HCT116 (cell line): ENCODE measurements around the gene R3HDML. TPM values are rescaled to one million over a fixed set of nuclear protein-coding genes. Genes with fewer than 3 reads are reported as not detected.

Experiments
- ATAC-seq: fragments of 200-7000 bp; cut with Tn5 transposase; 2 replicates; pipeline ENCODE4 v1.9.1; 2020; ENCODE audit warnings: mild to moderate bottlenecking, moderate library complexity
- BruUV-seq: library from RNA; stranded (reverse); fragments of 400-500 nt; replicated peaks from 2 replicates; lab custom pipeline; 2021; lab: Mats Ljungman, UMichigan
- CTCF ChIA-PET: fragments of 300-600 bp; sonication (Branson Sonifier 250); formaldehyde crosslinking; loops from one replicate; lab custom pipeline; 2021; ENCODE audit warnings: antibody characterized with exemption; lab: Charles Lee
- POLR2A ChIA-PET: fragments of 300-600, 350-600 bp; sonication (Branson Sonifier 250); formaldehyde crosslinking; loops from one replicate; lab custom pipeline; 2021; ENCODE audit warnings: antibody characterized with exemption; lab: Charles Lee
- RAD21 ChIA-PET, 2 experiments: fragments of 300-600 bp; sonication (Branson Sonifier 250); formaldehyde crosslinking; loops; one replicate each; lab custom pipeline; 2023; ENCODE audit warnings: low total read pairs in 2 of 2; ENCODE audit not compliant: uncharacterized antibody in 2 of 2, unreplicated experiment in 2 of 2, low non-redundant PET in 1 of 2; lab: Charles Lee
- DNase-seq: peaks from one replicate; pipeline ENCODE4 v3.0.0-alpha.2; 2010; ENCODE audit warnings: low read depth, low spot score
- H2AFZ ChIP-seq: fragments of 200-600 bp; shearing (Covaris generic), sonication (generic); 2 replicates; pipeline ENCODE4 v1.6.1; 2017; ENCODE audit warnings: low read depth, mixed run types, mixed read lengths, antibody characterized with exemption, low read length; ENCODE audit not compliant: poor library complexity, severe bottlenecking
- H3K27ac ChIP-seq: 2 replicates; pipeline ENCODE4 v1.5.1; 2012; ENCODE audit warnings: low read depth, low read length
- H3K27me3 ChIP-seq: fragments of 200-600 bp; sonication (generic); 2 replicates; pipeline ENCODE4 v1.6.1; 2016; ENCODE audit warnings: mixed run types, low read length, mixed read lengths; ENCODE audit not compliant: insufficient read depth
- H3K36me3 ChIP-seq, 2 experiments: fragments of 200-500 bp in 1 of 2; fragments of 200-600 bp in 1 of 2; sonication (Bioruptor generic) in 1 of 2; sonication (generic) in 1 of 2; 2 replicates each; pipeline versions ENCODE4 v1.5.1 to v1.6.1; 2014 to 2016; ENCODE audit warnings: low read length in 2 of 2, inconsistent platforms in 1 of 2, mixed read lengths in 1 of 2, mixed run types in 1 of 2; ENCODE audit not compliant: insufficient read depth in 2 of 2, control insufficient read depth in 1 of 2
- H3K4me1 ChIP-seq, 2 experiments: fragments of 200-600 bp in 1 of 2; sonication (generic) in 1 of 2; 2 replicates each; pipeline versions ENCODE4 v1.5.1 to v1.6.1; 2012 to 2017; ENCODE audit warnings: low read length in 2 of 2, inconsistent platforms in 1 of 2, mild to moderate bottlenecking in 1 of 2, mixed read lengths in 1 of 2, mixed run types in 1 of 2, moderate library complexity in 1 of 2; ENCODE audit not compliant: insufficient read depth in 2 of 2, control insufficient read depth in 1 of 2
- H3K4me2 ChIP-seq: fragments of 200-600 bp; sonication (generic); 2 replicates; pipeline ENCODE4 v1.6.1; 2017; ENCODE audit warnings: mixed run types, low read length, mixed read lengths
- H3K4me3 ChIP-seq, 2 experiments: fragments of 200-600 bp in 1 of 2; sonication (generic) in 1 of 2; replicated peaks in 1 of 2; 2 replicates each; pipeline ENCODE4 v1.5.1; 2011 to 2016; ENCODE audit warnings: low read length in 2 of 2, control low read depth in 1 of 2, low read depth in 1 of 2, mild to moderate bottlenecking in 1 of 2, mixed read lengths in 1 of 2, mixed run types in 1 of 2
- H3K79me2 ChIP-seq: fragments of 200-600 bp; sonication (generic); 2 replicates; pipeline ENCODE4 v1.6.1; 2017; ENCODE audit warnings: mild to moderate bottlenecking, mixed run types, low read length, moderate library complexity, mixed read lengths; ENCODE audit not compliant: insufficient read depth
- H3K9ac ChIP-seq: fragments of 200-600 bp; sonication (generic); 2 replicates; pipeline ENCODE4 v1.6.1; 2016; ENCODE audit warnings: low read length, mixed read lengths
- H3K9me2 ChIP-seq: fragments of 200-600 bp; sonication (generic), shearing (Covaris generic); 2 replicates; pipeline ENCODE4 v1.6.1; 2017; ENCODE audit warnings: mixed run types, mild to moderate bottlenecking, moderate library complexity; ENCODE audit not compliant: insufficient read depth
- H3K9me3 ChIP-seq, 2 experiments: fragments of 200-500 bp in 1 of 2; fragments of 200-600 bp in 1 of 2; sonication (Bioruptor generic) in 1 of 2; sonication (generic) in 1 of 2; 2 replicates each; pipeline ENCODE4 v1.6.1; 2014 to 2017; ENCODE audit warnings: low read length in 2 of 2, mixed read lengths in 2 of 2, inconsistent platforms in 1 of 2, low read depth in 1 of 2, mild to moderate bottlenecking in 1 of 2, mixed run types in 1 of 2, moderate library complexity in 1 of 2; ENCODE audit not compliant: control insufficient read depth in 1 of 2, insufficient read depth in 1 of 2
- H4K20me1 ChIP-seq: fragments of 200-600 bp; sonication (generic), shearing (Covaris generic); 2 replicates; pipeline ENCODE4 v1.6.1; 2017; ENCODE audit warnings: mixed run types, mild to moderate bottlenecking, moderate library complexity; ENCODE audit not compliant: insufficient read depth
- CBX3 ChIP-seq: IDR thresholded peaks from 2 replicates; pipeline ENCODE4 v1.6.1; 2012; ENCODE audit warnings: low read depth
- CEBPB ChIP-seq: IDR thresholded peaks from 2 replicates; pipeline ENCODE4 v1.6.1; 2012; ENCODE audit warnings: low read depth
- CTCF ChIP-seq, 3 experiments: fragments of 200-600 bp in 1 of 3; sonication (generic) in 1 of 3; IDR thresholded peaks in 2 of 3; conservative IDR thresholded peaks in 1 of 3; 2 replicates each; pipeline ENCODE4 v1.5.1; 2012 to 2017; ENCODE audit warnings: low read depth in 2 of 3, low read length in 2 of 3, antibody characterized with exemption in 1 of 3, borderline replicate concordance in 1 of 3, control low read depth in 1 of 3, mild to moderate bottlenecking in 1 of 3, mixed read lengths in 1 of 3, mixed run types in 1 of 3, moderate library complexity in 1 of 3; ENCODE audit not compliant: insufficient read depth in 1 of 3
- EGR1 ChIP-seq: IDR thresholded peaks from 2 replicates; pipeline ENCODE4 v1.6.1; 2012; ENCODE audit warnings: low read depth
- ELF1 ChIP-seq: IDR thresholded peaks from 2 replicates; pipeline ENCODE4 v1.6.1; 2012; ENCODE audit warnings: low read depth, borderline replicate concordance
- POLR2AphosphoS5 ChIP-seq: IDR thresholded peaks from 2 replicates; pipeline ENCODE4 v1.6.1; 2011; ENCODE audit warnings: mild to moderate bottlenecking, low read depth, low read length, moderate library complexity
- RAD21 ChIP-seq: IDR thresholded peaks from 2 replicates; pipeline ENCODE4 v1.6.1; 2012; ENCODE audit warnings: low read depth, mild to moderate bottlenecking
- SIN3A ChIP-seq: IDR thresholded peaks from 2 replicates; pipeline ENCODE4 v1.6.1; 2012; ENCODE audit warnings: low read depth
- SP1 ChIP-seq: IDR thresholded peaks from 2 replicates; pipeline ENCODE4 v1.6.1; 2012; ENCODE audit warnings: low read depth
- YY1 ChIP-seq: IDR thresholded peaks from 2 replicates; pipeline ENCODE4 v1.6.1; 2011; ENCODE audit warnings: low read length, low read depth, moderate library complexity, mild to moderate bottlenecking; ENCODE audit not compliant: insufficient replicate concordance; ENCODE audit errors: extremely low read depth
- ZFX ChIP-seq: fragments of 450-650 bp; IDR thresholded peaks from 2 replicates; pipeline ENCODE4 v1.6.1; 2017
- intact Hi-C: fragments of 100-400 bp; cut with micrococcal nuclease; formaldehyde crosslinking; loops from 2 replicates; pipeline ENCODE4 v1.10.0; 2022
- total RNA-seq: library from RNA; stranded (reverse); gene quantifications from one replicate; pipeline ENCODE4 v1.2.1, GENCODE V29; 2021; ENCODE audit not compliant: unreplicated experiment
- TF ChIP-seq, protein P1 (sequence below): IDR thresholded peaks from 2 replicates; pipeline ENCODE4 v1.6.1; 2011; ENCODE audit warnings: mild to moderate bottlenecking, low read length, moderate library complexity; ENCODE audit not compliant: insufficient replicate concordance; ENCODE audit errors: extremely low read depth

The R3HDML gene
- total RNA-seq, 1 experiment from 2014 or later, result not detected

DNA sequence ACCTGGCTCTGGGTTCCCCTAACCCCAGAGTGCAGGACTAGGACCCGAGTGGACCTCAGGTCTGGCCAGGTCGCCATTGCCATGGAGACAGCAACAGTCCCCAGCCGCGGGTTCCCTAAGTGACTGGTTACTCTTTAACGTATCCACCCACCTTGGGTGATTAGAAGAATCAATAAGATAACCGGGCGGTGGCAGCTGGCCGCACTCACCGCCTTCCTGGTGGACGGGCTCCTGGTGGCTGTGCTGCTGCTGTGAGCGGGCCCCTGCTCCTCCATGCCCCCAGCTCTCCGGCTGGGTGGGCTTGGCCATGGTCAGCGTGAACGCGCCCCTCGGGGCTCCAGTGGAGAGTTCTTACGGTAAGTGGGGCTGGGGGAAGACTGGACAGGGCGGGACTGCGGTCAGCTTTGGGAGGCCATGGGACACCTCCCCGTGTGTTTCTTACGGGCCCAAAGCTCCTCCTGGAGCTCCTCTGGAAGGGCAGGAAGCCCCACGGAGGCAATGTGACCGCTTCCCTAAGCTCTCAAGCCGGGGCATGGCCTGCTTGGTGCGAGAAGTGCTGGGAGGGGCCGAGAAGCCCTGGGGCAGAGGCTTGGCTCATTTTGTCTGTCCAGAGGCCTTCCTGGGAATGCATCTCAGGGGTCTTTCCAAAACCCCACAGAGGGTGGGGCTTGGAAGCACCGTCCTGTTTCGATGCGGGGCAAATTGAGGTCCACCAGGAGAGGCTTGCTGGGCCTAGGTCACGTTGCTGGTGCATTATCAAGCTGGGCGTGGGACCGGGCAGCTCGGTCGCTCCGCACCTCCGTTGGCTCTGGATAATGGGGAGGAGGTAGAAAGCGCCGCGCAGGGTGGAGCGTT lies 18.9 kb downstream of the R3HDML start, which contains the start of gene HNF4A:
Gene HNF4A (plus strand): TSS at position 202 of the 855 bp plus-strand sequence. CDS start 106 bp downstream, at position 308.
- H3K4me2 ChIP-seq, result peak within 1 kb of the TSS; percentile 72
- ATAC-seq, result peak; percentile 77
- RAD21 ChIA-PET, result no interaction called here
- no peak for DNase-seq
- BruUV-seq, result no TSS peak
- H3K9me2 ChIP-seq, result no peaks in the 10 kb centered on the region
- no peaks in the 10 kb centered on the region for H3K9me3 ChIP-seq
- no peak within 1 kb of the TSS for H2AFZ ChIP-seq
- H3K27ac ChIP-seq, result no peak within 1 kb of the TSS; the same call in 1 of the 2 replicates
- intact Hi-C loops, result no loop called here
- peak within 1 kb of the TSS; percentile 53 to 59 for H3K4me3 ChIP-seq
- peaks cover 0 to 11% of the 10 kb centered on the region in 2 experiments; a peak in 3 of 4 replicates for H3K4me1 ChIP-seq
- CTCF ChIA-PET, result interaction anchor here (1.4 kb wide), 1 partner anchor 138 kb away, joined by 3 read pairs; no protein-coding TSS in a partner anchor
- POLR2A ChIA-PET, result no interaction called here
- H3K36me3 ChIP-seq, result no peaks in the 10 kb centered on the region
- TF ChIP-seq POLR2AphosphoS5, result no peak
- no peaks in the 10 kb centered on the region for H3K27me3 ChIP-seq
- no peaks in the 10 kb centered on the region for H3K79me2 ChIP-seq
- H3K9ac ChIP-seq, result peak within 1 kb of the TSS; percentile 48
- H4K20me1 ChIP-seq, result no peaks in the 10 kb centered on the region

- intact Hi-C loops, result no loop called here
- CTCF ChIA-PET, result no interaction called here
Observed at GRCh38 chr20:44356353-44356723, 19.5 kb downstream of the R3HDML start.

More at GRCh38 chr20:44356353-44356723, 19.5 kb downstream of the R3HDML start:
- TSS peak; percentile 37 for BruUV-seq
- H4K20me1 ChIP-seq, result no peaks in the 10 kb centered on the region
- H3K27ac ChIP-seq, result no peak overlapping the region
- TF ChIP-seq RAD21 (no peak), ZFX (no peak), CTCF (IDR thresholded peaks at IDR 0.05 in 2 of 3, conservative IDR thresholded peaks at IDR 0.05 in 1 of 3; ENCODE audit: borderline replicate concordance in 1 of 3, insufficient read depth in 1 of 3, low read depth in 2 of 3, low read length in 2 of 3) (no peak), SIN3A (no peak), CBX3 (no peak), EGR1 (no peak), ELF1 (no peak), YY1 (no peak), SP1 (no peak), POLR2AphosphoS5 (no peak), CEBPB (no peak)
- TF ChIP-seq, protein P1, sequence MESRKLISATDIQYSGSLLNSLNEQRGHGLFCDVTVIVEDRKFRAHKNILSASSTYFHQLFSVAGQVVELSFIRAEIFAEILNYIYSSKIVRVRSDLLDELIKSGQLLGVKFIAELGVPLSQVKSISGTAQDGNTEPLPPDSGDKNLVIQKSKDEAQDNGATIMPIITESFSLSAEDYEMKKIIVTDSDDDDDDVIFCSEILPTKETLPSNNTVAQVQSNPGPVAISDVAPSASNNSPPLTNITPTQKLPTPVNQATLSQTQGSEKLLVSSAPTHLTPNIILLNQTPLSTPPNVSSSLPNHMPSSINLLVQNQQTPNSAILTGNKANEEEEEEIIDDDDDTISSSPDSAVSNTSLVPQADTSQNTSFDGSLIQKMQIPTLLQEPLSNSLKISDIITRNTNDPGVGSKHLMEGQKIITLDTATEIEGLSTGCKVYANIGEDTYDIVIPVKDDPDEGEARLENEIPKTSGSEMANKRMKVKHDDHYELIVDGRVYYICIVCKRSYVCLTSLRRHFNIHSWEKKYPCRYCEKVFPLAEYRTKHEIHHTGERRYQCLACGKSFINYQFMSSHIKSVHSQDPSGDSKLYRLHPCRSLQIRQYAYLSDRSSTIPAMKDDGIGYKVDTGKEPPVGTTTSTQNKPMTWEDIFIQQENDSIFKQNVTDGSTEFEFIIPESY, result no peak
- TF ChIP-seq, all 23 proteins: peak for 0
- DNase-seq (no peak), ATAC-seq (no peak)
- Histone ChIP-seq H3K9me2 (no peaks in the 10 kb centered on the region), H3K9me3 (no peaks in the 10 kb centered on the region), H3K4me3 (peak overlapping the region; percentile 53 to 59), H3K4me1 (peaks cover 0 to 11% of the 10 kb centered on the region in 2 experiments; a peak in 3 of 4 replicates), H3K36me3 (no peaks in the 10 kb centered on the region), H3K27me3 (no peaks in the 10 kb centered on the region), H3K4me2 (peak overlapping the region; percentile 72), H3K79me2 (no peaks in the 10 kb centered on the region), H2AFZ (no peak overlapping the region), H3K9ac (peak overlapping the region; percentile 48; the same call in 1 of the 2 replicates)
- ChIA-PET POLR2A (no interaction called here), RAD21 (no interaction called here)
